NOMO-1 (cell line): ENCODE results near the gene RAB40C.

Experiments used
- DNase-seq, 2 experiments: peaks; one replicate each; lab custom pipeline; 2025; ENCODE audit not compliant: unreplicated experiment in 2 of 2; lab: John Stamatoyannopoulos, UW

Gene RAB40C

DNA sequence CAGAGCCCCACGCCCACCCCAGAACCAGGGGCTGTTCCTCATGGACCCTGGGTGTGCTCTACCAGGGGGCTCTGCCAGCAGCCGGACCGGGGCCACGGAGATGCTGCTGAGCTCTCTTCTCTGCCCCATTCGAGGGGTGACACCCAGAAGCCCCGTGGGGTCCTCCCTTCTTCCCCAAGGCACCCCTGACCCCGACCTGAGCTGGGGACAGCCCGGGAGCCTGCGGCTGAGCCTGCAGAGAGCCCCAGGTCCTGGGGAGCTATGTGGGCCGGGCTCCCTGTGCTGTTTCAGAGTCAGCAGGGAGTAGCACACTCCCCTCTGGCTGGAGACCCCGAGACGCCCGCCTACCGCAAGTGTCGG, 30.9 kb upstream of the RAB40C start:
- DNase-seq, result no peak

DNA sequence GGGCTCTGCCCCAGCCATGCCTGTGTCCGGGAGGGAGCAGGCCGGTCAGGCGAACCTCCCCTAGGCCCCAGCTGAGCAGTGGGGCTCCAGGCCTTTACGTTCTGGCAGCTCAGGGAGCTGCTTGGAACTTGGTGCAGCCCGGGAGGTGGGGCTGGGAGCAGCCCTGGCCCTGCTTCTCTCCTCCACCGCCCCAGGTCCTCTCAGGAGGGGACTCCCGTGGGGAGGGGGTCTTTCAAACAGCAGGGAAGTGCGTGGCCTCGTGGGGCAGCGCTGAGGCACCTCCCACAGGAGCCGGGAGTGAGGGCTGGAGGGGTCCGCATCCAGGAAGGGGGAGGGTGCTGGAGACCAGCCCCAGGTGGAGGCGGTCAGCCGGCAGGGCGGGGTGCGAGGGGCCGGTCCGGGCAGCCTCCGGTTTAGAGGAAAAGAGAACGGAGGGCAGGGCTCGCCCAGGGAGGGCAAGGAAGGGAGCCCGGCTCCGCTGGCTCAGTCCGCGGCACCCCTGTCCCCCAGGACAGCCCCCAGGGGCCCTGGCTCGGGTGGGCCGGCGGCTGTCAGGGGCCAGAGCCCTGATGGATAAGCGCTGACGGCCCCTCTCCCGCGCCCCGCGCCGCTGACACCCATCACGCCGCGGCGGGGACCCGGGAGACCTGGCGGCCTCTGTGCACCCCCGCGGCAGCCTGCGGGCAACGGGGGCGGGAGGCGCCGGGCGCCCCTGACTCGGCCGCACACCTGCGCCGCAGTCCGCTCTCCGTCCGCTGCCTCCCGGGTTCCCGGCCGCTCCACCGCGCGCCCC, 30.3 kb upstream of the RAB40C start:
- DNase-seq, result no peak

GRCh38 chr16:560204-560700, 29.6 kb upstream of the RAB40C start, which contains the start of gene PRR35:
Gene PRR35, plus strand, starts transcription at chr16:560394. Its CDS starts 2,901 bp downstream, at chr16:563295.
- DNase-seq, result no peak

DNA sequence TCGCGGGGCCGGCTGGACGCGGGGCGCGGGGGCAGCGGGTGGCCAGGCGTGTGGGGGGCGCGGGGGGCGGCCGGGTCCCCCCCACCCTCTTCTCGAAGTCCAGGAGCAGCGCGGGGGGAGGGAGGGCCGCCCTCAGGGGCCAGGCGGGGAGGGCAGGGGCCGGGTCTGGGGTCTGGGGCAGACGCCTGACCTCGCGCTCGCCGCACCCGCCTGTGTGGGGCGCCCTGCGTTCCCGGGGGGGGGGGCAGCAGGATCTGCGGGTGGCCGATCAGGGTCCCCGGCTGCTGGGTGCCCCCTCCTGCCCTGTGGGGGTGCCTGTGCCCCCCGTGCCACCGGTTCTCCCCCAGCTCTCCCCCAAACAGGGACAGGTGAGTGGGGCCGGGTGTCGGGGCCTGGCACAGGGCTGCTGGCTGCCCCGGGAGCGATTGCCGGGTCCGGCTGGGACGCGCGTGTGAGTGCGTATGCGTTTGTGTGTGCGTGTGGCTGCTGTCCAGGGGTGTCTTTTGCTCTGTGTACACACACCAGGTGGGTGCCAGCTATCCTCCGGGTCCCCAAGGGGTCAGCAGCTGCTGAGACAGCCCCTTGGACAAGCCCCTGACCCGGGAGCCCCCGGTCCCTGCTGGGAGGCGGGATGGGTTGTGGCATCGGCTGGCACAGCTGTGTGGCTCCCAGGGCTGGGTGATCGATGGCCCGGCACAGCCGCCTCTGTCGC, 29.0 kb upstream of the RAB40C start:
- DNase-seq, result no peak

- DNase-seq, result no peak
Observed at GRCh38 chr16:561413-561794, 28.5 kb upstream of the RAB40C start.

DNA sequence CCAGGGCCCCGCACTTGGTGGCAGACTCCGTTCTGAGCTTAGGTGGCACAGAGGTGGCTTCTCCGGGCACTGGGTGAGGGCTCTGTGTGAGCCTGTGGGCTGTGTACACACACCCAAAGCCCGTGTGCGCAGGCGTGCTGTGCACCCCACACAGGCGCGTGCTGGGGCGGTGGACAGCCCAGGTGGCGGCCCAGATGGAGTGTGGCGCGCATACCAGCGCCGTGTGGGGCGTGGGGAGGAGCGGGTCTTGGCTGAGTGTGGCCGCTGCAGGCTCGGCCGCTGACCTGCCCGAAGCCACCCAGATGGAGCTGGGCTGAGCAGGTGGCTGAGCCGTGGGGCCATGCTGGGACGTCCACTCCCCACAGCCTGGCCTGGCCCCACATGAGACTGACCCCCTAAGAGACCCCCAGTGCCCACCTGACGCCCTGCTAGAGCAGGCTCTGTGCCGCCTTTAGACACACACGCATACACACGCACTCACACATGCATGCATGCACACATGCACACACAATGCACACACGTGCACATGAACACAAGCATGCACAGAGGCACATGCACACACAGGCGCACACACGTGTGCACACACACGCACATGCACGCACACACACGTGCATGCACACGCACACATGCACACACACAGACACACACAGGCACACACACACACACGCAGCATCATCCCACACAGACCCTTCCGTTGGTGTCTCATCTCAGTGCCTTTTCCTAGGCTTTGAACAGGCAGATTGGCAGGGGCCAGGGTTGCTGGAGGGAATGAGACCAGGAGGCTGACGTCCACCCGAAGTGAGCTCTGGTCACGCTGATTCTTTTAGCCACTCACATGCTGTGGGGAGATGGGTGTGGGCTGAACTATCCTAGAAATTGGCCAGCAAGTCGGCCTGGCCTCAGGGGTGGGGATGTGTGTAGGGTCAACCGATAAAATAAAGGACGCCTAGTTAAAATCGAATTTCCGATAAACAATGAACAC, 27.6 kb upstream of the RAB40C start:
- DNase-seq, result no peak

GRCh38 chr16:563072-563644, 26.7 kb upstream of the RAB40C start:
- no peak for DNase-seq

GRCh38 chr16:564690-565418, 25.0 kb upstream of the RAB40C start:
- no peak for DNase-seq

- DNase-seq, result no peak
Observed at GRCh38 chr16:565419-566330, 24.2 kb upstream of the RAB40C start.

GRCh38 chr16:566475-567372, 23.1 kb upstream of the RAB40C start, which contains the start of gene NHLRC4:
Gene NHLRC4, plus strand, starts transcription at chr16:567005. Its CDS starts 1,043 bp downstream, at chr16:568048.
- peak; percentile 64 for DNase-seq

- no peak for DNase-seq
Observed at GRCh38 chr16:567373-568256, 22.3 kb upstream of the RAB40C start.

GRCh38 chr16:568401-569258, 21.2 kb upstream of the RAB40C start:
- DNase-seq, result no peak

DNA sequence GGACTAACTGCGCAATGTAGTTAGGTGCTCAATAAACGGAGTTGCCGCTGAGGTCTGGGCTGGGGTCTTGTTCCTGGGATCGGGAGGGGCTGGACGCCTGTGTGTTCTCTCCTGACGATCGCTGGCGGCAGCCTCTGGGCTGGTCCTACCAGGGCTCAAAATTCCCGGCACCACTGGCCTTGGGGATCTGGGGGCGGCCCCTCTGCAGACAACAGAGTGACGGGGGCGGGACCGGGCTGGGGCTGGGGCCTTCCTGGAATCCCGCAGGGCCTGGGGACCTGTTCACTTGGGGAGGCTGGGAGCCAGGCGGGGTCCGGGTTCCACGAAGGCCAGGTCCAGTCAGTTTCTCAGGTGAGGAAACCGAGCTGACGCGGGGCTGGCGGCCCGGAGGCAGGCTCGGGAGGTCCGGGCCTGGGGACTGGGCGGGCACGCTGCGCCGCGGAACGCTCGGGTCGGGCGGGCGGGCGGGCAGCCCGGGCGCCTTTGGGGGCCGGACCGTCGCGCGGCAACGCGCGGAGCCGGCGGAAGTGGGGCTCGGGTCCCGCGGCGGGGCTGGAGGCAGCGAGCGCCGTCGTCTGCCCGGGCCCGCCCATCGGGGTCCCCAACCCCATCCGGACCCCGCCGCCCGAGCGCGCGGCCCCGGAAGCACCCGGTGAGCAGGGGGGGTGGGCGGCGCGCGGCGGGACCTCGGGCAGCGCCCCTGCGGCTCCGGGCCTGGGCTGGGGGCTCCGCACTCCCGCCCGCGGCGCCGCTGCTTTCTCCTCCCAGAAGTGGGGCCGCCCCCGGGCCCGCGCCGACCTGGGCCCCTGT, 20.2 kb upstream of the RAB40C start, which contains the start of gene PIGQ:
PIGQ (plus strand) TSS at position 524 of the 810 bp plus-strand sequence. CDS start 4,107 bp downstream, outside the sequence.
- DNase-seq, result peak; percentile 14 to 36

GRCh38 chr16:572865-573650, 16.8 kb upstream of the RAB40C start:
- no peak for DNase-seq
